ENCODE data around the gene KCNG1. TPM values are rescaled to one million over a fixed set of nuclear protein-coding genes. Genes with fewer than 3 reads are reported as not detected.

KCNG1 gene
- total RNA-seq, 2 donors from 2014 or later = 0.70 to 2.3 TPM

DNA sequence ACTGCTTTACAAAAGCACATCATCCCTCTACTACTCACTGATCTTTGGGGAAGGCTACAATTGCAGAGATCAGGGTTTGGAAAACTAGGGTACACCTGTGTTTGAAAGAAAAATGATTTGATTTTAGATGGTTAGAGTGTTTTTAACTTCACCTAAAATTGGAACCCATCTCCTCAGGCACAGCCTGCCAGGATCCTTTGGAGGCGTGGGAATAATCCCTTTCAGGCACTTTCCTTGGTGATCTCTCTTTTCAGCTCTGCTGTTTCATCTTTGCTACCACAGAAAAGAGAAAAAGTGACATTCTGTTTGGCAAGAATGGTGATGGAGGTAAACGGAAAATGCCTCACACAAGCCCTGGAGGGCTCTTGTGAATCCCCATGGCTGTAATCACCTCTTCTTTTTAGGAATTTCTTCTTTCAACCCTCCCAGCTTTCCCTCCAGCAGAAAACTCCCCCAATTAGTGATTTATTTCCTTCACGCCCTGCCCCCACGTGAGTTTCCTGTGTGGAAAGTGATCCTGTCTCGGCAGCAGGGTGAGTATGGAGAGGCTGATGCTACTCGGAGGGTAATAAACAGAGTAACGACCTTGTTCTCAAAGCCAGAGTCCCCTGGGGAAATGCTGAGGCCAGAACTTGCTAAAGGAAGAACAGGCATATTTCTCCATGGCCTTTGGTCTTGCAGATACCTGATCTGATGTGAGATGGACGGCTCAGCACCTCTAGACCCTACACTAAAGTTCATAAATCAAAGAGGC, 9.2 kb downstream of the KCNG1 start:
- Histone ChIP-seq H3K27ac (no peak overlapping the region), H3K9me3 (no peaks in the 10 kb centered on the region), H3K4me1 (no peaks in the 10 kb centered on the region), H3K36me3 (no peaks in the 10 kb centered on the region), H3K4me3 (no peak overlapping the region), H3K27me3 (no peaks in the 10 kb centered on the region)
- TF ChIP-seq, protein P1, sequence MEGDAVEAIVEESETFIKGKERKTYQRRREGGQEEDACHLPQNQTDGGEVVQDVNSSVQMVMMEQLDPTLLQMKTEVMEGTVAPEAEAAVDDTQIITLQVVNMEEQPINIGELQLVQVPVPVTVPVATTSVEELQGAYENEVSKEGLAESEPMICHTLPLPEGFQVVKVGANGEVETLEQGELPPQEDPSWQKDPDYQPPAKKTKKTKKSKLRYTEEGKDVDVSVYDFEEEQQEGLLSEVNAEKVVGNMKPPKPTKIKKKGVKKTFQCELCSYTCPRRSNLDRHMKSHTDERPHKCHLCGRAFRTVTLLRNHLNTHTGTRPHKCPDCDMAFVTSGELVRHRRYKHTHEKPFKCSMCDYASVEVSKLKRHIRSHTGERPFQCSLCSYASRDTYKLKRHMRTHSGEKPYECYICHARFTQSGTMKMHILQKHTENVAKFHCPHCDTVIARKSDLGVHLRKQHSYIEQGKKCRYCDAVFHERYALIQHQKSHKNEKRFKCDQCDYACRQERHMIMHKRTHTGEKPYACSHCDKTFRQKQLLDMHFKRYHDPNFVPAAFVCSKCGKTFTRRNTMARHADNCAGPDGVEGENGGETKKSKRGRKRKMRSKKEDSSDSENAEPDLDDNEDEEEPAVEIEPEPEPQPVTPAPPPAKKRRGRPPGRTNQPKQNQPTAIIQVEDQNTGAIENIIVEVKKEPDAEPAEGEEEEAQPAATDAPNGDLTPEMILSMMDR (IDR thresholded peaks at IDR 0.05) = no peak
- DNase-seq (ENCODE audit: low spot score) = no peak

DNA sequence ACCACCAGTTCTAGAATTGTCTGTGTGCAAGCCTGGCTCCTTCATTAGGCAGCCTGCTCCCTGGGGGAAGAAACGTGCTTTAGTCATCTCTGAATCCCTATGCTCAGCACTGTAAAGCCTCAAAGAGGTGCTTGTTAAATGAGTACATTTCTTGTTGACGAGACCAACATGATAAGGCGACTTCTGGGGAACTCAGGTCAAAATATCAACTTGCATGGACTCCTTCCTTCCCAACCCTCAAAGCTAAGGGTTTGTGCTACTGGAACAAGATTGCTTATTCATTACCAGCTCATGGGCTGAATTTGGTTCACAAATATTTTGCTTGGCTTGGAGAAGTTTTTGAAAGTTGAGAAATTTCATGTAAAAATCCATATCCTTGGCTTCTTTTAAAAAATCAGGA, 10.6 kb downstream of the KCNG1 start:
- Histone ChIP-seq H3K4me3 (no peak overlapping the region), H3K9me3 (no peaks in the 10 kb centered on the region), H3K36me3 (no peaks in the 10 kb centered on the region), H3K27ac (no peak overlapping the region), H3K27me3 (no peaks in the 10 kb centered on the region), H3K4me1 (no peaks in the 10 kb centered on the region)
- TF ChIP-seq, protein P1 (IDR thresholded peaks at IDR 0.05) = no peak
- DNase-seq (ENCODE audit: low spot score) = no peak

DNA sequence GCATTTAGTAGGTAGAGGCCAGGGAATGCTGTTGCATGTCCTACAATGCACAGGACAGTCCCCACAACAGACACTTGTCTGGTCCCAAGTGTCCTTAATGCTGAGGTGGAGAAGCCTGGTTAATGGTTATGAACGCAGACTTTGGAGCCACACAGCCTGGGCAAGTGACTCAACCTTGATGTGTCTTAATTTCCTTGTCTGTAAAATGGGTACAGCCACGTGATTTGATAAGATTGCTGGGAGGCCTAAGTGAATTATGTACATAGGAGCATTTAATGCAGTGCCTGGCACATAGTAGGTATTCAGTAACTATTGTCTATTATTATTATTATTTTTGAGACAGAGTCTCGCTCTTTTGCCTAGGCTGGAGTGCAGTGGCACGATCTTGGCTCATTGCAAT, 11.4 kb downstream of the KCNG1 start:
- Histone ChIP-seq H3K36me3 (no peaks in the 10 kb centered on the region), H3K27me3 (no peaks in the 10 kb centered on the region)

DNA sequence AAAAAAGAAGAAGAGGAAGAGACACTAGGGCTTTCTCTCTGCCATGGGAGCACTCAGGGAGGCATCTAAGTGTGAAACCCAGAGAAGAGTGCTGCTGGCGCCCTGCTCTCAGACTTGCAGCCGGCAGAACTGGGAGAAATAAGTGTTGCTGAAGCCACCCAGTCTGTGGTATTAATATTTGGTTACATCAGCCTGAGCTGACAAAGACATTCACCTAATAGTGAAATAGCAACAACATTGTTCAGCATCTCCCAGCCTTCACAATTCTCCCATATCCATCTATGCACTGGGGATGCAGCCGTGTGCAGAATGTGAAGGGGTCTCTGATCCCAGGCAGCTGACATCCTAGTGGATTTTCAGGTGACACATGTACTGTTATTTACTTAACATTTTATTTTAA, 12.0 kb downstream of the KCNG1 start:
- no peak for DNase-seq (ENCODE audit: low spot score)
- Histone ChIP-seq H3K9me3 (no peaks in the 10 kb centered on the region), H3K27me3 (no peaks in the 10 kb centered on the region), H3K4me3 (no peak overlapping the region), H3K36me3 (no peaks in the 10 kb centered on the region), H3K27ac (no peak overlapping the region), H3K4me1 (no peaks in the 10 kb centered on the region)
- TF ChIP-seq, protein P1 (IDR thresholded peaks at IDR 0.05) = no peak

More for the DNA sequence above, 11.4 kb downstream of the KCNG1 start:
- no peak overlapping the region for H3K4me3 ChIP-seq
- TF ChIP-seq, protein P1 (IDR thresholded peaks at IDR 0.05) = no peak
- H3K9me3 ChIP-seq = no peaks in the 10 kb centered on the region
- H3K4me1 ChIP-seq = no peaks in the 10 kb centered on the region
- no peak overlapping the region for H3K27ac ChIP-seq
- DNase-seq (ENCODE audit: low spot score) = no peak

DNA sequence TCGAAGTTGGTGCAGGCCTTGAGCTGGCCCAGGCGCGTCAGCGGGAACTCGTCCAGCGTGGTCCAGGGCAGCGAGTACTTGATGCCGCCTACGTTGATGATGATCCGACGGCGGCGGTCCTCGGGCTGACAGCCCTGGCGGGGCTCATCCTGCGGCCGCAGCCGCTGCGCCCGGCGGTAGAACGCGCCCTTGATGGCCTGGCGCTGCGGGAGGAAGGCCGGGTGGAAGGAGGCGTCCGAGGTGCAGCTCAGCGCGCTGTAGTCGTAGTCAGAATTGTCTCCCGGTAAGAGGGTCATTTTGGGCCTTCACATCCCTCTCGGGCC, 12.9 kb downstream of the KCNG1 start:
- H3K36me3 ChIP-seq = no peaks in the 10 kb centered on the region
- no peaks in the 10 kb centered on the region for H3K9me3 ChIP-seq
- TF ChIP-seq, protein P1 (IDR thresholded peaks at IDR 0.05) = no peak
- H3K4me3 ChIP-seq = no peak overlapping the region
- no peaks in the 10 kb centered on the region for H3K27me3 ChIP-seq
- no peak for DNase-seq (ENCODE audit: low spot score)
- no peak overlapping the region for H3K27ac ChIP-seq
- no peaks in the 10 kb centered on the region for H3K4me1 ChIP-seq

All from right atrium auricular region (tissue), 2 donors.